HG02884 (cell line): ENCODE data around the gene ST6GAL1.
"Not testable (repeated sequence)": the region's sequence is repeated elsewhere in the genome, so short reads cannot be mapped to it uniquely, and the experiment has no call there.

ENCODE experiments used
- ATAC-seq: cut with Tn5 transposase; IDR thresholded peaks from one replicate; pipeline ENCODE4 v1.9.1; 2021; ENCODE audit warnings: mild to moderate bottlenecking, moderate library complexity; ENCODE audit not compliant: unreplicated experiment

The ST6GAL1 gene

DNA sequence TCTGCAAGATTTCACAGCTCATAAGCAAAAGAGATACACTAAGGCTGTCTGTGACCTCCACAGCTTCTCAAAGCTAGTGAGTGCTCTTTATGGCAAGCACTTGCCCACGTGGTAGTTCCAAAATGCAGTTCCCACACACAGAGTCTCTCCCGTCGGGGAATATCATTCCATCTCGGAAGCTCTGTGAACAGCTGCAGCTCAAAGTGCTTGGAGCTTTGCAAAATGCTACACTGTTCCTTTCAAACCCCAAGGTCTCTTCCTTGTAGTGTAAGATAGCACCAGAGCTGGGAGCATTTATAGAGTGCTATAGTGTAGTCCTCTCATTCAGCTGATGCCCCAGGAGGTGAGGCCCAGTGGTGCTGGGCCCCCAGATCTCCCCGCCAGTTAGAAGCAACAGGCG is 36.1 kb downstream of the ST6GAL1 start:
- no peak for ATAC-seq

DNA sequence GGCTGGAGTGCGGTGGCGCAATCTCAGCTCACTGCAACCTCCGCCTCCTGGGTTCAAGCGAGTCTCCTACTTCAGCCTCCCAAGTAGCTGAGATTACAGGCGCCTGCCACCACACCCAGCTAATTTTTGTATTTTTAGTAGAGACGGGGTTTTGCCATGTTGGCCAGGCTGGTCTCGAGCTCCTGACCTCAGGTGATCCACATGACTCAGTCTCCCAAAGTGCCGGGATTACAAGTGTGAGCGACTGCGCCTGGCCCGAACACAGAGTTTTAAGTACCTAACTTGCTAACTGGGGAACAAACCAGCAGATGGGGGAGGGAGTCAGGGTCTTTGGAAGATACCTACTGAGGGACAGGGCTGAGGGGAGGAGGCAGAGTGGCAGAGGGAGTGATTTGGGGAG is 36.9 kb downstream of the ST6GAL1 start:
- not testable (repeated sequence) for ATAC-seq

GRCh38 chr3:186967686-186968085 is 37.4 kb downstream of the ST6GAL1 start:
- ATAC-seq = no peak

GRCh38 chr3:186969607-186970006 is 39.3 kb downstream of the ST6GAL1 start:
- ATAC-seq = no peak

DNA sequence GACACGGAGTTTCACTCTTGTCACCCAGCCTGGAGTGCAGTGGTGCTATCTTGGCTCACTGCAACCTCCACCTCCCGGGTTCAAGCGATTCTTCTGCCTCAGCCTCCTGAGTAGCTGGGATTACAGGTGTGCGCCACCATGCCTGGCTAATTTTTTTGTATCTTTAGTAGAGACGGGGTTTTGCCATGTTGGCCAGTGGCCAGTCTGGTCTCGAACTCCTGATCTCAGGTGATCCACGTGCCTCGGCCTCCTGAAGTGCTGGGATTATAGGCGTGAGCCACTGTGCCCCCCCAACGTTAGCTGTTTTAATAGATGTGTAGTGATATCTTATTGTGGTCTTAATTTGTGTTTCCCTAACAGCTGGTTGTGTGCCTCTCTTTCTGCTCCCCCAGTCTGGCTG is 40.8 kb downstream of the ST6GAL1 start:
- not testable (repeated sequence) for ATAC-seq

- ATAC-seq = no peak
Measured at GRCh38 chr3:186971578-186971977, 41.3 kb downstream of the ST6GAL1 start.

- ATAC-seq = no peak
Measured at GRCh38 chr3:186973702-186974101, 43.4 kb downstream of the ST6GAL1 start.

GRCh38 chr3:186974824-186975313 is 44.5 kb downstream of the ST6GAL1 start:
- no peak for ATAC-seq

- no peak for ATAC-seq
Measured at GRCh38 chr3:186975726-186976125, 45.4 kb downstream of the ST6GAL1 start.

DNA sequence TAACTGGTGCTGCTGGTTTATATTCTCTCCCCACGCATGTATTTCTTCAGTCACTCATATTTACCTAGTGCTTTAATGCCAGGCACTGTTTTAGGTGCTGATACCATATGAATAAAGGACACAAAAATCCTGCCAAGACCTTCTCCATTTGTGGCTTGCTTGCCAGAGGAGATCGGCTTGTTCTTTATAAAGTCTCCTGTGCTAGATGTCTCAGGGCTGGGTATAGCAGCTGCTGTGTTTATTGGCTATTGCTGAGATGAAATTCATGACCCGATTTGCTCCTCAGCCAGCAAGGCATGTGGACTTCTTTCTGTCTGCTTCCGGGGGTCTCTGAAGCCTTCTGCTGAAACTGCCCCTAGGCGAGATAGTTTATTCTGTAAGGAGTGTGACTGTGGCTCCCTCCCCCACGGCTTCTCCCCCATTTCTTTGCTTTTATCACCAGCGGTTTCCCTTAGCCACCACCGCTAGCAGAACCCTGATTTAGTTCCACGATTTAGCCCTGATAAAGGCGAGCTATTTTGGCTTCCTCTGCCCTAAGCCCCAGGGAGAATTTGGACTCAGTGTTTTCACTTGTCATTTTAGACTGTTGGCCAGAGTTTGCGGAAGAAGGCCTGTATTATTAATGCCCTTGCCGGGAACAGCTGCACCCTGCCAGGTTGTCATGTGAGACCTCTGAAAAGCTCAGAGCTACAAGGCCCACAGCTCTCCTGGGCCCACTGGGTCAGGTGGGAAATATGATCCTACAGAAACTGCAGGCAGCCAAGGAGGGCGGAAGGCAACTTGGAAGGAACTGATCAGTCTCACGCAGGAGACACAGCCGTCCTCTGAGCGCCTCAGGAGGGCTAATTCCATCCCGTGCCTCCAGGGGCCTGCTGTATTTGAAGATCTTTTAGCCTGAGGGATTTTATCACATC is 46.8 kb downstream of the ST6GAL1 start:
- ATAC-seq = no peak

- ATAC-seq = no peak
Measured at GRCh38 chr3:186978712-186979111, 48.4 kb downstream of the ST6GAL1 start.

DNA sequence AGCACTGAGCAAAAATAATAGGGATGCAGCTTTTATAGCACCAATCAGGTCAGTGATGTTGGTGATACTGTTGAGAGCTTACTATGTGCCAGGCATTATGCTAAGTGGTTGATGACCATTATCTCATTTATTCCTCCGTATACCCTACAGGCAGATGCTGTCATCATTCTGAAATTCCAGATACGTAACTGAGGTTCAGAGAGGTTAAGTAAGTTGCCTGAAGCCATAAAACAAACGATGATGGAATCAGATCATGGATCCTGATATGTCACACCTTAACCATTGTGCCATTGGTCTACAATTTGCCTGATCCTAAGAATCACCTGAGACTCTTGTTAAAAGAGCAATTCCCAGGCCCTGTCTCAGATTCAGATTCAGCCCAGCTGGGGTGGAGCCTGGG is 49.5 kb downstream of the ST6GAL1 start:
- no peak for ATAC-seq

- no peak for ATAC-seq
Measured at GRCh38 chr3:186980989-186981388, 50.7 kb downstream of the ST6GAL1 start.

DNA sequence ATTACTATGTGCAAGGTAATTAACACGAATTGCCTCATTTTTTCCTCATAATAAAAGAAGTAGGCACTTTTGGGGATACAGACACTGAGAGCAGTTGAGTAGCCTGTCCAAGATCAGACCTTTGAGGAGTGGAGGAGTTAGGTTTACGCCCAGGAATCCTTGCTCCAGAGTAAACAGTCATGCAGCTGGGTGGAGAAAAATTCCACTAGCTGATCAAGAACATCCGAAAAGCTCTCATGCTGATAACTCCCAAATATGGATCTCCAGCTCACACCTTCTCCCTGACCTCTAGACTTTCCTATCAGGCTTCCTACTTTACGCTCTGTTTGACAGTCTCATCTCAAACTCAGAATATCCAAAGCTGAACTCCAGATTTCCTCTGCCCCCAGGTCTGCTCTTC is 53.3 kb downstream of the ST6GAL1 start:
- no peak for ATAC-seq

- ATAC-seq = no peak
Measured at GRCh38 chr3:186984064-186984463, 53.7 kb downstream of the ST6GAL1 start.

- peak; percentile 46 for ATAC-seq
Measured at GRCh38 chr3:186985661-186986364, 55.5 kb downstream of the ST6GAL1 start.

GRCh38 chr3:186986406-186986805 is 56.1 kb downstream of the ST6GAL1 start:
- ATAC-seq = no peak

GRCh38 chr3:186986816-186987215 is 56.5 kb downstream of the ST6GAL1 start:
- ATAC-seq = no peak

DNA sequence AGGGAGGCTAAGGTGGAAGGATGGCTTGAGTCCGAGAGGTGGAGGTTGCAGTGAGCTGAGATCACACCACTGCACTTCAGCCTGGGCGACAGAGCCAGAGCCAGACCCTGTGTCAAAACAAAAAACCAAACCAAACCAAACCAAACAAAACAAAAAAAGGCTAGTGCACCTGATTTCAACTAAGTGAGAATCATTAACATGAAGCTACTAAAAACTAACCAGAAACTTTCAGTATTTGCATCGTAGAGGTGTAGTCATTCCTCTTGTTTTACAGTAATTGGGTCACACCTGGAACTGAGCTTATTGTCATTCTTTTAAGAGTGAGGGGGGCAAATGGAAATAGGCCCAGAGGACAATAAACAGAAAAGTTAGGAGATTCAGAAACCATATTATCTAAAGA is 58.5 kb downstream of the ST6GAL1 start:
- peak; percentile 59 for ATAC-seq

- no peak for ATAC-seq
Measured at GRCh38 chr3:186989429-186989828, 59.1 kb downstream of the ST6GAL1 start.

- ATAC-seq = no peak
Measured at GRCh38 chr3:186990277-186990676, 60.0 kb downstream of the ST6GAL1 start.

- ATAC-seq = no peak
Measured at GRCh38 chr3:186990878-186991308, 60.6 kb downstream of the ST6GAL1 start.
